Aortic smooth muscle cell (primary cell): ENCODE measurements around the gene UQCC3. TPM values are rescaled to one million over a fixed set of nuclear protein-coding genes. Genes with fewer than 3 reads are reported as not detected.

Experiments
- total RNA-seq: library from RNA; depleted of rRNA; stranded (reverse); fragments of >200 nt; gene quantifications from 2 replicates; pipeline ENCODE4 v1.2.3, GENCODE V29; 2014

The UQCC3 gene
- total RNA-seq, result 11.9 and 15.1 TPM in 2 replicates

GRCh38 chr11:62671608-62672389, at the start of gene UQCC3, which contains the start of gene LBHD1:
UQCC3 (plus strand) TSS chr11:62671673; CDS start chr11:62671746, 73 bp downstream.
LBHD1 (minus strand) TSS chr11:62672267; CDS start chr11:62670031, 2,236 bp downstream.

DNA sequence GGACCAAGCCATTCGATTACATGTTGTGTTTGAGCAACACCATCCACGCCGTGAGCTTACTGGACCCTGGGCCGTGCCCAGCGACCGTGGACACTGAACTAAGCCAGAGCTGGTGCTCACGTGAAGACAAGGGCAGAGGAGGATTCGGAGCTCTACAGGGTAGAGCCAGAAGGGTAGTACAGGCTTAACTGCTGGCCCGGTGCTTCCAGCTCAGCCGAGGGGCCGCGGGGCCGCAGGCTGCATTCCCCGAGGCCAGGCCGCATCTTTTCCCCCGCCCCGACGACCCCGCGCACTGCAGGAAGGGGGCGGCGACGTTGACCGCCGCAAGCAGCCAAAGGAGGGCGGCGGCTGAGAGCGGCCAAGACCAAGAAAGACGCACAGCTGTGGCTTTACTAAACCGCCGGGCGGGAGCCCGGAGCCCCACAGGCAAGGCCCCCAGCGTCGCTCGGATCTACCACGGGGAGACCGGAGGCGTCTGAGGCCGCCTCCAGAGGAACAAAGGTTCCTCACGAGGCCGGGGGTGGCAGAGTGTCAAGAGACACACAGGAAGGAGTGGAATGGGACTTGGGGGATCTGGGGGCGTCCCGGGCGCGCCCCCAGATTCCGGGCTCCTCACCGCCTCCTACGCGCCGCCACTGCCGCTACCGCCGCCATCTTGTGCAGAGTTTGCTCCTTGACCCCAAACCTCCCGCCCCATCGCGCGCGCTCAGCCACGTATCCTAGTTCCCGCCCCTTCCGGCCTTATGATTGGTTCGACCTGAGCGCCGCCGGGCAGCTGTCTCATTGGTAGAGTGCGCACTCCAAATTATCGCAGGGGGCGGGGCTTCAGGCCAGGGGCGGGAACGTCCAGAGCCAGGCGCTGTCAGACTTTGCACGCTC, 25.3 kb upstream of the UQCC3 start, which contains the start of gene GANAB:
Gene GANAB (minus strand): TSS at position 668 of the 879 bp plus-strand sequence. CDS start 14 bp downstream, at position 654.

GRCh38 chr11:62665075-62665598, 6.3 kb upstream of the UQCC3 start, which contains the start of the genes C11orf98 and CSKMT:
C11orf98 (minus strand) TSS chr11:62665210; CDS start chr11:62665169, 41 bp downstream.
CSKMT (plus strand) TSS chr11:62665312; CDS start chr11:62665880, 568 bp downstream.

GRCh38 chr11:62678770-62679696, 7.6 kb downstream of the UQCC3 start, which contains the start of gene UBXN1:
UBXN1 (minus strand) TSS chr11:62679073; CDS start chr11:62678923, 150 bp downstream.

DNA sequence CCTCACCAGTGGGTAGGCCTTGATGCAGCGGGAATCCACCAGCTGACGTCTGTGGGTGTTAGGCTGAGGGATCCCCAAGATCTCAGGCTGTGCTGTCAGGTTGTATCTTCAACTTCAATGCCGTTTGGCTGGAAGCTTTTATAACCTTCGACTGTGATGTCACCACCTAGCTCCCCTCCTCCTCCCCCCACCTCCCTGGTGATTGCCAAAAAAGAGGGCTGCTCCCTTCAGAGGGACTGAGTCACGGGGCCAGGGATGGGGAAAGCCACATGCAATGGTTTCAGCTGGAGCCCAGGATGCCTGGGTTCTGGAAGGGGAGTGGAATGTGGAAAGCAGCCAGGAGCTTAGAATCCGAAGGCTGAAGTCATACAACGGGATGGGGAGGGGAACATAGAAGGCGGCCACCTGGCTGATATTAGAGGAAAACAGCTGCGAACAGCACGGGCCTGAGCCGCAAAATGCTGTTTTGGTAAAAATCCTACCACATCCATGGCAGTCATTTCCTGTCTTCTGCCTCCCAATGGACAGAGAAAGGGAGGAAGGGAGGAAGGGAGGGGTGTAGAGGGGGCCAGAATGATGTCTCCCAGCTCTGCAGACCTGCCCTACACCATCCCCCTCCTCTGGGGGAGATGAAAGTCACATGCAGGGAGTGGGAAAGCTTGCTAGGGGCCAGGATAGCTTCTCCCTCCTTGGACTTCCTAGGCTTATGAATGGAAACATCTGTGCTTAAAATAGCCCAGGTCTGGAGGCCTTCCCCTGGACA, 18.1 kb downstream of the UQCC3 start, which contains the start of gene LRRN4CL:
Gene LRRN4CL (minus strand): TSS at position 110 of the 763 bp plus-strand sequence. CDS start 1,022 bp downstream, outside the sequence.

GRCh38 chr11:62707277-62707861, 35.9 kb downstream of the UQCC3 start, which contains the start of the genes BSCL2 and GNG3:
BSCL2 (minus strand) TSS chr11:62707424; CDS start chr11:62707195, 229 bp downstream.
GNG3 (plus strand) TSS chr11:62707676; CDS start chr11:62708296, 620 bp downstream.

Other genes starting within 250 kb of the UQCC3 start
- gene AHNAK, start 124.9 kb upstream of the UQCC3 start, total RNA-seq, result 643 and 750 TPM in 2 replicates
- 1,386 and 1,416 TPM in 2 replicates for gene EEF1G, start 97.8 kb upstream of the UQCC3 start, total RNA-seq
- 5.4 and 6.4 TPM in 2 replicates for gene TUT1, start 80.2 kb upstream of the UQCC3 start, total RNA-seq
- 102 and 120 TPM in 2 replicates for gene MTA2, start 69.8 kb upstream of the UQCC3 start, total RNA-seq
- 20.9 and 25.7 TPM in 2 replicates for gene EML3, start 58.9 kb upstream of the UQCC3 start, total RNA-seq
- gene ROM1, start 58.4 kb upstream of the UQCC3 start, total RNA-seq, result 10.3 and 10.6 TPM in 2 replicates
- gene B3GAT3, start 49.7 kb upstream of the UQCC3 start, total RNA-seq, result 32.6 and 39.9 TPM in 2 replicates
- 243 and 244 TPM in 2 replicates for gene GANAB, start 25.1 kb upstream of the UQCC3 start, total RNA-seq
- 16.8 and 22.2 TPM in 2 replicates for gene INTS5, start 18.4 kb upstream of the UQCC3 start, total RNA-seq
- 32.3 and 46.8 TPM in 2 replicates for gene C11orf98, start 6.5 kb upstream of the UQCC3 start, total RNA-seq
- gene CSKMT, start 6.4 kb upstream of the UQCC3 start, total RNA-seq, result 4.9 and 9.1 TPM in 2 replicates
- gene LBHD1, start 594 bp downstream of the UQCC3 start, total RNA-seq, result 2.4 and 2.8 TPM in 2 replicates
- gene UBXN1, start 7.4 kb downstream of the UQCC3 start, total RNA-seq, result 134 and 158 TPM in 2 replicates
- gene LRRN4CL, start 17.9 kb downstream of the UQCC3 start, total RNA-seq, result 3.3 and 3.4 TPM in 2 replicates
- gene BSCL2, start 35.8 kb downstream of the UQCC3 start, total RNA-seq, result 57.1 and 67.2 TPM in 2 replicates
- gene GNG3, start 36.0 kb downstream of the UQCC3 start, total RNA-seq, result not detected in 2 replicates
- 12.6 and 14.9 TPM in 2 replicates for gene HNRNPUL2, start 55.8 kb downstream of the UQCC3 start, total RNA-seq
- 28.5 and 31.1 TPM in 2 replicates for gene TTC9C, start 56.8 kb downstream of the UQCC3 start, total RNA-seq
- gene ZBTB3, start 82.5 kb downstream of the UQCC3 start, total RNA-seq, result 11.0 and 11.2 TPM in 2 replicates
- gene POLR2G, start 89.9 kb downstream of the UQCC3 start, total RNA-seq, result 97.0 and 98.7 TPM in 2 replicates
- gene TAF6L, start 99.7 kb downstream of the UQCC3 start, total RNA-seq, result 16.2 and 17.6 TPM in 2 replicates
- gene TMEM179B, start 115.7 kb downstream of the UQCC3 start, total RNA-seq, result 24.3 and 24.4 TPM in 2 replicates
- gene TMEM223, start 120.3 kb downstream of the UQCC3 start, total RNA-seq, result 13.2 and 15.1 TPM in 2 replicates
- gene NXF1, start 133.8 kb downstream of the UQCC3 start, total RNA-seq, result 15.5 and 21.6 TPM in 2 replicates
- gene STX5, start 160.4 kb downstream of the UQCC3 start, total RNA-seq, result 41.7 and 42.4 TPM in 2 replicates
- not detected in 2 replicates for gene TEX54, start 161.2 kb downstream of the UQCC3 start, total RNA-seq
- 31.3 and 49.8 TPM in 2 replicates for gene WDR74, start 167.9 kb downstream of the UQCC3 start, total RNA-seq
- 175 and 242 TPM in 2 replicates for gene SLC3A2, start 209.2 kb downstream of the UQCC3 start, total RNA-seq
- gene CHRM1, start 249.7 kb downstream of the UQCC3 start, total RNA-seq, result not detected in 2 replicates